HepG2 (cell line): Measurements from ENCODE around the gene TIA1. TPM values are rescaled to one million over a fixed set of nuclear protein-coding genes. Genes with fewer than 3 reads are reported as not detected.

Experiments used
- BHLHE40 ChIP-seq: IDR thresholded peaks from 2 replicates; pipeline ENCODE4 v1.6.1; 2011; ENCODE audit warnings: low read length, improper control_type of control experiment
- DPF2 ChIP-seq: sonication (generic); formaldehyde crosslinking; IDR thresholded peaks from 2 replicates; pipeline ENCODE4 v1.4.0; 2020; ENCODE audit warnings: mild to moderate bottlenecking, low read depth, missing genetic modification reagents, borderline replicate concordance
- FOXA1 ChIP-seq, 2 experiments: fragments of 450-650 bp in 1 of 2; sonication (generic) in 1 of 2; formaldehyde crosslinking in 1 of 2; IDR thresholded peaks; 2 replicates each; pipeline versions ENCODE4 v1.4.0 to v1.6.1; 2016 to 2020; ENCODE audit warnings: missing genetic modification reagents in 1 of 2
- FOXP1 ChIP-seq, 2 experiments: fragments of 450-650 bp in 1 of 2; IDR thresholded peaks; 2 replicates each; pipeline ENCODE4 v1.6.1; 2017 to 2018; ENCODE audit warnings: antibody characterized with exemption in 1 of 2
- JDP2 ChIP-seq: sonication (generic); formaldehyde crosslinking; IDR thresholded peaks from 2 replicates; pipeline ENCODE4 v1.8.1; 2022; ENCODE audit warnings: missing genetic modification reagents, borderline replicate concordance
- KAT7 ChIP-seq: IDR thresholded peaks from 2 replicates; pipeline ENCODE4 v1.6.1; 2018; ENCODE audit warnings: borderline replicate concordance, missing compliant biosample characterization
- ONECUT2 ChIP-seq: sonication (generic); formaldehyde crosslinking; IDR thresholded peaks from 2 replicates; pipeline ENCODE4 v1.4.0; 2020; ENCODE audit warnings: missing genetic modification reagents
- PLRG1 ChIP-seq: fragments of 450-650 bp; conservative IDR thresholded peaks from 2 replicates; pipeline ENCODE4 v1.6.1; 2016
- POLR2A ChIP-seq, 2 experiments: IDR thresholded peaks; 2 replicates each; pipeline ENCODE4 v1.6.1; 2011; ENCODE audit warnings: low read depth in 2 of 2, low read length in 2 of 2, mild to moderate bottlenecking in 1 of 2, moderate library complexity in 1 of 2; ENCODE audit not compliant: insufficient read depth in 1 of 2
- RBM39 ChIP-seq: fragments of 200-400 bp; formaldehyde crosslinking; IDR thresholded peaks from one replicate; pipeline ENCODE4 v1.6.1; 2018; ENCODE audit warnings: antibody characterized with exemption, mild to moderate bottlenecking, low read depth, low read length; ENCODE audit not compliant: poor library complexity, severe bottlenecking
- RFXAP ChIP-seq: sonication (generic); formaldehyde crosslinking; IDR thresholded peaks from 2 replicates; pipeline ENCODE4 v1.4.0; 2020; ENCODE audit warnings: missing genetic modification reagents, borderline replicate concordance
- SMARCC2 ChIP-seq: fragments of 450-650 bp; IDR thresholded peaks from 2 replicates; pipeline ENCODE4 v1.6.1; 2017; ENCODE audit warnings: antibody characterized with exemption, mild to moderate bottlenecking
- XBP1 ChIP-seq: sonication (generic); formaldehyde crosslinking; IDR thresholded peaks from 2 replicates; pipeline ENCODE4 v1.5.0; 2020; ENCODE audit warnings: missing genetic modification reagents
- ZBTB33 ChIP-seq: sonication (generic); formaldehyde crosslinking; IDR thresholded peaks from 2 replicates; pipeline ENCODE4 v1.4.0; 2020; ENCODE audit warnings: missing genetic modification reagents
- ZNF224 ChIP-seq: sonication (generic); formaldehyde crosslinking; IDR thresholded peaks from 2 replicates; pipeline ENCODE4 v1.5.0; 2020; ENCODE audit warnings: mild to moderate bottlenecking, missing genetic modification reagents
- ZNF225 ChIP-seq: sonication (generic); formaldehyde crosslinking; IDR thresholded peaks from 2 replicates; pipeline ENCODE4 v1.4.0; 2020; ENCODE audit warnings: mild to moderate bottlenecking, missing genetic modification reagents
- ZNF274 ChIP-seq: sonication (generic); formaldehyde crosslinking; IDR thresholded peaks from 2 replicates; pipeline ENCODE4 v1.5.1; 2020; ENCODE audit warnings: mild to moderate bottlenecking, missing genetic modification reagents
- ZNF280B ChIP-seq: sonication (generic); formaldehyde crosslinking; IDR thresholded peaks from 2 replicates; pipeline ENCODE4 v1.5.0; 2020; ENCODE audit warnings: missing genetic modification reagents, mild to moderate bottlenecking, borderline replicate concordance
- ZNF672 ChIP-seq: sonication (generic); formaldehyde crosslinking; IDR thresholded peaks from 2 replicates; pipeline ENCODE4 v1.8.1; 2022; ENCODE audit warnings: missing genetic modification reagents
- polyA plus RNA-seq, 8 experiments: library from polyadenylated mRNA; depleted of rRNA in 3 of 8; stranded (reverse) in 7 of 8; unstranded in 1 of 8; fragments of >200 nt; fragmentation: Illumina TruSeq in 4 of 8; extraction: Trizol in 4 of 8; gene quantifications; 2 replicates each; pipeline versions ENCODE4 v1.2.1 to v1.2.3, GENCODE V29; 2011 to 2016; ENCODE audit warnings: low read depth in 4 of 8, missing spikeins in 1 of 8, mixed read lengths in 1 of 8; ENCODE audit not compliant: insufficient read depth in 1 of 8
- total RNA-seq, 5 experiments: library from RNA; depleted of rRNA; stranded (reverse); fragments of >200 nt; fragmentation: Illumina TruSeq; extraction: Trizol; gene quantifications; 2 replicates each; pipeline ENCODE4 v1.2.3, GENCODE V29; 2016; ENCODE audit warnings: low read depth in 1 of 5
- TF ChIP-seq, protein P1 (sequence below): conservative IDR thresholded peaks from 2 replicates; pipeline ENCODE4 v1.6.1; 2018; ENCODE audit warnings: missing genetic modification reagents
- TF ChIP-seq, protein P2 (sequence below): sonication (generic); formaldehyde crosslinking; conservative IDR thresholded peaks from 2 replicates; pipeline ENCODE4 v1.4.0; 2020; ENCODE audit warnings: missing genetic modification reagents
- TF ChIP-seq, protein P3 (sequence below): sonication (generic); formaldehyde crosslinking; IDR thresholded peaks from 2 replicates; pipeline ENCODE4 v1.8.1; 2023; ENCODE audit warnings: mild to moderate bottlenecking, moderate library complexity, missing genetic modification reagents

Gene TIA1
- total and polyA plus RNA-seq, 2 of the 13 experiments (the other 11 are each of a cell fraction or from before 2014, with no cell fraction given) = 209 to 319 TPM

DNA sequence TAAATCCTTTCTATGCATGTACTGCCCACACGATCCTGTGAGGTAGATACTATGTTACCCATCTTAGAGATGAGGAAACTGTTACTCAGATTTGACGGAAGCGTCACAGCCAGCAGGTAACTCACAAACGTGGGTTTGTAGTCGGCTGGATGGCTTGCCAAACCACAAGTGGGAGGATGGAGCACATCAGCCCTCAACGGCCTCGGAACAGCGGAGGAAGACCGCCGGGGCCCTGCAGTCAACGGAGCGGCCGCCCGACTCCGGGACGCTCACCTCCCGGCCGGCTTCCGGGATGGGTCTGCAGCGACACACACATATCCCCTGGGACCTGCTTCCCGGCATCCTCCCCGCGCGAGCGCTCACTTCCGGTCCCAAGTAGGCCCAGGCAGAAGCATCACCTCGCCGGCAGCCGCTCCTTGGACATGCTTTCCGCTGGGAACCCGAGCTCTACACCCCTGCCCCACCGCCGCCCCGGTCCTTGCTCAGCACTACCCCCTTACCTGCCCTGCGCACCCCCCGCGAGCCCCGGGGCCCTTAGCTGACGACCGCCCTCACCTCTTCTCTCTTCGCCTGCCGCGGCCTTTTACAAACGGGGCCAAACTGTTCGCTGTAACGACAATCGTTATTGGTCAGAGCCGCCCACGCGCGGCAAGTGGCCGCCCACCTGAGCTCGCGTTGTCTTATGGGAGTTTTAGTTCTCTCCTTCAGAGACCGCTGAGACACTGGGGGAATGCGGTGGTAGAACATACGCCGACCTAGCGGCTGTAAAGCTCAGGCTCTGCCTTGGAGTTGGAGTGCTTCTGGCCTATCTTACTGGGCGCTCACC, 57.8 kb downstream of the TIA1 start, which contains the start of gene C2orf42 (continued):
- TF ChIP-seq FOXA1 (IDR thresholded peaks at IDR 0.05) (no peak), FOXA1 (CRISPR knock-in tag; IDR thresholded peaks at IDR 0.05) (peak; percentile 45), ZNF225 (CRISPR knock-in tag) (peak; percentile 96), DPF2 (CRISPR knock-in tag) (no peak), RFXAP (CRISPR knock-in tag) (peak; percentile 93), ZBTB33 (CRISPR knock-in tag) (no peak), XBP1 (no peak), ZNF672 (CRISPR knock-in tag) (no peak), JDP2 (CRISPR knock-in tag) (no peak), KAT7 (peak; percentile 99), BHLHE40 (no peak; the same call in none of the 2 replicates), ZNF280B (CRISPR knock-in tag) (peak; percentile 93; the same call in 1 of the 2 replicates), ZNF274 (CRISPR knock-in tag) (peak; percentile 92), ZNF224 (CRISPR knock-in tag) (peak; percentile 93; the same call in 1 of the 2 replicates), POLR2A (IDR thresholded peaks at IDR 0.05; ENCODE audit: insufficient read depth in 1 of 2, low read depth in 2 of 2, low read length in 2 of 2) (peak; percentile 96 to 99), RBM39 (peak; percentile 98), PLRG1 (no peak), SMARCC2 (no peak), FOXP1 (IDR thresholded peaks at IDR 0.05) (no peak), FOXP1 (CRISPR knock-in tag; IDR thresholded peaks at IDR 0.05) (no peak), ONECUT2 (CRISPR knock-in tag) (no peak)
- TF ChIP-seq, protein P1, sequence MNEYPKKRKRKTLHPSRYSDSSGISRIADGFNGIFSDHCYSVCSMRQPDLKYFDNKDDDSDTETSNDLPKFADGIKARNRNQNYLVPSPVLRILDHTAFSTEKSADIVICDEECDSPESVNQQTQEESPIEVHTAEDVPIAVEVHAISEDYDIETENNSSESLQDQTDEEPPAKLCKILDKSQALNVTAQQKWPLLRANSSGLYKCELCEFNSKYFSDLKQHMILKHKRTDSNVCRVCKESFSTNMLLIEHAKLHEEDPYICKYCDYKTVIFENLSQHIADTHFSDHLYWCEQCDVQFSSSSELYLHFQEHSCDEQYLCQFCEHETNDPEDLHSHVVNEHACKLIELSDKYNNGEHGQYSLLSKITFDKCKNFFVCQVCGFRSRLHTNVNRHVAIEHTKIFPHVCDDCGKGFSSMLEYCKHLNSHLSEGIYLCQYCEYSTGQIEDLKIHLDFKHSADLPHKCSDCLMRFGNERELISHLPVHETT (CRISPR knock-in tag) = peak; percentile 87
- TF ChIP-seq, protein P2, sequence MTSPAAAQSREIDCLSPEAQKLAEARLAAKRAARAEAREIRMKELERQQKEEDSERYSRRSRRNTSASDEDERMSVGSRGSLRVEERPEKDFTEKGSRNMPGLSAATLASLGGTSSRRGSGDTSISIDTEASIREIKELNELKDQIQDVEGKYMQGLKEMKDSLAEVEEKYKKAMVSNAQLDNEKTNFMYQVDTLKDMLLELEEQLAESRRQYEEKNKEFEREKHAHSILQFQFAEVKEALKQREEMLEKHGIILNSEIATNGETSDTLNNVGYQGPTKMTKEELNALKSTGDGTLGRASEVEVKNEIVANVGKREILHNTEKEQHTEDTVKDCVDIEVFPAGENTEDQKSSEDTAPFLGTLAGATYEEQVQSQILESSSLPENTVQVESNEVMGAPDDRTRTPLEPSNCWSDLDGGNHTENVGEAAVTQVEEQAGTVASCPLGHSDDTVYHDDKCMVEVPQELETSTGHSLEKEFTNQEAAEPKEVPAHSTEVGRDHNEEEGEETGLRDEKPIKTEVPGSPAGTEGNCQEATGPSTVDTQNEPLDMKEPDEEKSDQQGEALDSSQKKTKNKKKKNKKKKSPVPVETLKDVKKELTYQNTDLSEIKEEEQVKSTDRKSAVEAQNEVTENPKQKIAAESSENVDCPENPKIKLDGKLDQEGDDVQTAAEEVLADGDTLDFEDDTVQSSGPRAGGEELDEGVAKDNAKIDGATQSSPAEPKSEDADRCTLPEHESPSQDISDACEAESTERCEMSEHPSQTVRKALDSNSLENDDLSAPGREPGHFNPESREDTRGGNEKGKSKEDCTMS = peak; percentile 77; the same call in 1 of the 2 replicates
- TF ChIP-seq, protein P3, sequence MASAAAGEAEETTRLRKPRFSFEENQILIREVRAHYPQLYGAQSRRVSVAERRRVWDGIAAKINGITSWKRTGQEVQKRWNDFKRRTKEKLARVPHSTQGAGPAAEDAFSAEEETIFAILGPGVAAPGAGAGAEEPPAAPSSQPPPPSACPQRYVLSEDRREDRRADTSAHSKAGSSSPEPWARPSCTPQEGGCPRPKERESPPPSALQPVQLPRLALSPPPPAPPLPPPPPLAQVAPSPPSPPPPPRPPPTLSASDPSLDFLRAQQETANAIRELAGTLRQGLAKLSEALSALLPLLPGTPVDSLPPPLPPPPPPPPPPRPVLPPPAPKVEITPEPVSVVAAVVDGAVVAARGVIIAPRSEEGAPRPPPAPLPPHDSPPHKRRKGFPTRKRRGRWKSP (CRISPR knock-in tag) = peak; percentile 72
